ENCODE data around the gene HOXD13. TPM values are rescaled to one million over a fixed set of nuclear protein-coding genes. Genes with fewer than 3 reads are reported as not detected.

The HOXD13 gene
- total RNA-seq, 1 donor from 2014 or later = not detected

DNA sequence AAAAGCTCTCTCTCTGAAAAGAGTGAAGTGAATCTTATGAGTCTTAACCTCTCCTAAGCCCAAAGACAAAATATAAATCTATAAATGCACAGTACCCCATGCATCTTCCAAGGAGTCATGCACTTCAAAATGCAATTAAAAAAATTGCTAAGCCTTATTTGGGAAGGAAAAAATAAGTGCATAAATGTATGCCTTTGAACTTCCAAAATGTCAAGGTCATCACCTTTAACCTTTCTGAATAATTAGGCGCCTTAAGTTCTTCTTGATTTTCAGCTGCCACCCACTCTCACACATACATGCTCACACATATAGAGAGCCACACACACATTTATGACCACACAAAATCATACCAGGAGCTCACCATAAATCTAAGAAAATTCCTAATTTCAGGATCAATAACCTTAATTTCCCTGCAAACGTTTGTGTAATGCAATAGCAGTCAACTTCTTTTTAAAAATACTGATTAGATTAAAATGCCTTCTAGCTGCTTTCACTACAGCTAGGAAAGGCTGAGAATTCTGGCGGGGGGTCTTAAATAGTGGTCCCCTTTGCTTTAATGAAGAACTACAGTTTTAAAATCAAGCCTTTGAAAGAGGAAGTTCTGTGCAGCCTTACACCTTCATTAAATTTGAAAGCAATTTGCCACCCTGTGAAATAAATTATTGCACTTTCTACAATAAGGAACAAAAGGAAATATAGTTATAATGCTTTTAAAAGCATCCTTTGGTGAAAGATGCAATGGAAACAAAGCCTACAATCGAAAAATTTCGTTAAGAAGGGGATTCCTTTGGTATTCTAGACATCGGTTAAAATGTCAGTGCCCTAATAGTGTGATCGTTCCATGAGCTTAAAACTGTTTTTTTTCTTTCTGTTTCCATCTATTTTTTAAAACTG is 18.1 kb downstream of the HOXD13 start:
- TF ChIP-seq, protein P1, sequence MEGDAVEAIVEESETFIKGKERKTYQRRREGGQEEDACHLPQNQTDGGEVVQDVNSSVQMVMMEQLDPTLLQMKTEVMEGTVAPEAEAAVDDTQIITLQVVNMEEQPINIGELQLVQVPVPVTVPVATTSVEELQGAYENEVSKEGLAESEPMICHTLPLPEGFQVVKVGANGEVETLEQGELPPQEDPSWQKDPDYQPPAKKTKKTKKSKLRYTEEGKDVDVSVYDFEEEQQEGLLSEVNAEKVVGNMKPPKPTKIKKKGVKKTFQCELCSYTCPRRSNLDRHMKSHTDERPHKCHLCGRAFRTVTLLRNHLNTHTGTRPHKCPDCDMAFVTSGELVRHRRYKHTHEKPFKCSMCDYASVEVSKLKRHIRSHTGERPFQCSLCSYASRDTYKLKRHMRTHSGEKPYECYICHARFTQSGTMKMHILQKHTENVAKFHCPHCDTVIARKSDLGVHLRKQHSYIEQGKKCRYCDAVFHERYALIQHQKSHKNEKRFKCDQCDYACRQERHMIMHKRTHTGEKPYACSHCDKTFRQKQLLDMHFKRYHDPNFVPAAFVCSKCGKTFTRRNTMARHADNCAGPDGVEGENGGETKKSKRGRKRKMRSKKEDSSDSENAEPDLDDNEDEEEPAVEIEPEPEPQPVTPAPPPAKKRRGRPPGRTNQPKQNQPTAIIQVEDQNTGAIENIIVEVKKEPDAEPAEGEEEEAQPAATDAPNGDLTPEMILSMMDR (IDR thresholded peaks at IDR 0.05; ENCODE audit: unreplicated experiment) = no peak
- no peaks in the 10 kb centered on the region for H3K9me3 Mint-ChIP-seq (ENCODE audit: low read depth)
- H3K4me3 Mint-ChIP-seq (ENCODE audit: low read depth) = no peak overlapping the region
- no peak for DNase-seq (ENCODE audit: low spot score, unreplicated experiment)
- H3K27ac Mint-ChIP-seq = no peak overlapping the region
- peaks cover 89% of the 10 kb centered on the region for H3K27me3 Mint-ChIP-seq
- H3K4me1 Mint-ChIP-seq (ENCODE audit: low read depth) = peaks cover 3% of the 10 kb centered on the region
- H3K36me3 Mint-ChIP-seq (ENCODE audit: insufficient read depth) = no peaks in the 10 kb centered on the region

DNA sequence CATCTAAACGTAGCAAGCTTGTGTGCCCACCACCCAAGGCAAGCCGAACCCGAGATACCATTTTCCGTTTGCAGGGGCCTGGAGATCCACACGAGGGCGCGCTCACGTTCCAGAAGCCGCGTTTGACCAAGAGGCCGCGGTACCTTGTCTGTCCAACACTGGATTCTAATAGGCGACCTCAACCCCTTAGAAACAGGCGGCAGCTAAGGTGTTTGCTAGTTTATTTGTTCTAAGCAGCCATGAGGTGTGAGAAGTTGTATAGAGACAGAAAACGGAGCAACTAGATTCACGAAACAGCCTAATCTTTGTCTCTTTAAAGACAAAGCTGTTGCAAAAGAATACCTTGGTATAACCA is 18.8 kb downstream of the HOXD13 start:
- no peak overlapping the region for H3K27ac Mint-ChIP-seq
- TF ChIP-seq, protein P1 (IDR thresholded peaks at IDR 0.05; ENCODE audit: unreplicated experiment) = peak; percentile 76
- H3K4me3 Mint-ChIP-seq (ENCODE audit: low read depth) = no peak overlapping the region
- H3K4me1 Mint-ChIP-seq (ENCODE audit: low read depth) = peaks cover 3% of the 10 kb centered on the region
- no peak for DNase-seq (ENCODE audit: low spot score, unreplicated experiment)
- peaks cover 89% of the 10 kb centered on the region for H3K27me3 Mint-ChIP-seq
- no peaks in the 10 kb centered on the region for H3K9me3 Mint-ChIP-seq (ENCODE audit: low read depth)
- no peaks in the 10 kb centered on the region for H3K36me3 Mint-ChIP-seq (ENCODE audit: insufficient read depth)

- peaks cover 92% of the 10 kb centered on the region for H3K27me3 Mint-ChIP-seq
- TF ChIP-seq, protein P1 (IDR thresholded peaks at IDR 0.05; ENCODE audit: unreplicated experiment) = no peak
- H3K4me3 Mint-ChIP-seq (ENCODE audit: low read depth) = no peak overlapping the region
- H3K9me3 Mint-ChIP-seq (ENCODE audit: low read depth) = no peaks in the 10 kb centered on the region
- H3K36me3 Mint-ChIP-seq (ENCODE audit: insufficient read depth) = no peaks in the 10 kb centered on the region
- DNase-seq (ENCODE audit: low spot score, unreplicated experiment) = no peak
- H3K27ac Mint-ChIP-seq = no peak overlapping the region
- H3K4me1 Mint-ChIP-seq (ENCODE audit: low read depth) = peaks cover 3% of the 10 kb centered on the region
Observed at GRCh38 chr2:176111846-176112374, 19.4 kb downstream of the HOXD13 start.

DNA sequence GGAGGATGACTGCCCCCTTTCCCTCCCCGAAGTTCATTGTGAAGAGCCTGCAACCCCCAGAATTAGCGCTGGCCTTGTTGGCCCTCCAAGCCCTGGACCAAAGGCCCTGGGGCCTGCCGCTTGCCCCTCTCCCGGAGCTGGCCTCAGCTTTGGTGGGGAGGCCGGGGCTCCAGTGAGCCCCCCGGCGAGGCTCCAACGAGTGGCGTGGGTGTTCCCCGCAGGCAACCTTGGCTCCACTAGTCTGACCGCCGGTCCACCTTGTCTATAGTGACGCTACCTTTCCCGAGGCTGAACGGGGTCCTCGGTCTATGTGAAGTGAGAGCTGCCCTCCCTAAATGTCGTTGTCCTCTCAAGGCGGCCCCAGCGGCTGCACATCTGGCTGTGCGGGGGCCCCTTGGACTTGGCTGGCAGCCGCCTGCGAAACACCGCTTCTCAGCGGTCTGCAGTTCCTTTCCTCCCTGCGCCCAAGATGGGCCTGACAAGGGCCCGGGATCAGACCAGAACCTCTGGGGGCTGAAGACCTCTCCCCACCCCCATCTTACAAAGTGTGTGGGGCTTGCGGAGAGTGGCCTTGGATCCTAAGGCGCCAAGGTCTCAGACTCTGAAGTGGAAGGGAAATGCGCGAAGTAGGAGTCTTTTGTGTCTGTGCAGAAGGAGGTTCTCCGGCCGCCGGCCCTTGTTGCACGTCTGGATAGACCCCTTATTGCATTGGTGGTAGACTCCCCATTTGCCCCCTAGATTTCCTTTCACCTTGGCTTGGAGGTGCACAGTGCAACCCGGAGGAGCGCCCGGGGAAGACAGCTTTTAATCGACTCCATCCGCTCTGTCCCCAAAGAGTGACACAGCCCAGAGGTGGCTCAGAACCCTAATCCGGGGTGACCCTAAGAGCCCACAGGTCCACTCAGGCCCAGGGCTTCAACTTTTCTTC is 20.1 kb downstream of the HOXD13 start:
- no peaks in the 10 kb centered on the region for H3K36me3 Mint-ChIP-seq (ENCODE audit: insufficient read depth)
- H3K9me3 Mint-ChIP-seq (ENCODE audit: low read depth) = no peaks in the 10 kb centered on the region
- DNase-seq (ENCODE audit: low spot score, unreplicated experiment) = no peak
- no peaks in the 10 kb centered on the region for H3K4me1 Mint-ChIP-seq (ENCODE audit: low read depth)
- H3K4me3 Mint-ChIP-seq (ENCODE audit: low read depth) = no peak overlapping the region
- TF ChIP-seq, protein P1 (IDR thresholded peaks at IDR 0.05; ENCODE audit: unreplicated experiment) = no peak
- H3K27me3 Mint-ChIP-seq = peaks cover 95% of the 10 kb centered on the region
- H3K27ac Mint-ChIP-seq = no peak overlapping the region
